PC-9 (cell line): ENCODE data around the gene TMEM91. TPM values are rescaled to one million over a fixed set of nuclear protein-coding genes. Genes with fewer than 3 reads are reported as not detected.
"Not testable (repeated sequence)": the region's sequence is repeated elsewhere in the genome, so short reads cannot be mapped to it uniquely, and the experiment has no call there.

Source experiments
- BruUV-seq: library from RNA; stranded (reverse); fragments of 400-500 nt; replicated peaks from 2 replicates; lab custom pipeline; 2021; lab: Mats Ljungman, UMichigan
- CTCF ChIA-PET: fragments of 300-600 bp; sonication (Branson Sonifier 250); formaldehyde crosslinking; loops from one replicate; lab custom pipeline; 2022; ENCODE audit warnings: antibody characterized with exemption; lab: Charles Lee
- POLR2A ChIA-PET: fragments of 300-600 bp; sonication (Branson Sonifier 250); formaldehyde crosslinking; loops from one replicate; lab custom pipeline; 2022; ENCODE audit warnings: antibody characterized with exemption; ENCODE audit not compliant: unreplicated experiment; lab: Charles Lee
- DNase-seq, 2 experiments: peaks; one replicate each; pipeline versions ENCODE4 v3.0.0 to v3.0.0-alpha.2; 2015 to 2022; ENCODE audit warnings: mixed read lengths in 1 of 2
- H2AFZ ChIP-seq: fragments of 200-600 bp; sonication (generic); 2 replicates; pipeline ENCODE4 v1.8.1; 2017; ENCODE audit warnings: antibody characterized with exemption
- H3F3A ChIP-seq: fragments of 200-600 bp; sonication (generic); 2 replicates; pipeline ENCODE4 v1.8.1; 2017; ENCODE audit warnings: antibody characterized with exemption, mild to moderate bottlenecking, low read depth; ENCODE audit not compliant: insufficient read depth
- H3K27ac ChIP-seq: fragments of 200-600 bp; sonication (generic); 2 replicates; pipeline ENCODE4 v1.6.1; 2016; ENCODE audit warnings: mixed run types
- H3K27me3 ChIP-seq: fragments of 200-600 bp; sonication (generic); 2 replicates; pipeline ENCODE4 v1.6.1; 2016; ENCODE audit warnings: low read depth, mixed run types; ENCODE audit not compliant: insufficient read depth
- H3K36me3 ChIP-seq: fragments of 200-600 bp; sonication (generic); 2 replicates; pipeline ENCODE4 v1.6.1; 2016; ENCODE audit warnings: low read depth, mixed run types
- H3K4me1 ChIP-seq: fragments of 200-600 bp; sonication (generic); replicated peaks from 2 replicates; pipeline ENCODE4 v1.6.1; 2016; ENCODE audit warnings: mixed run types; ENCODE audit not compliant: insufficient read depth
- H3K4me2 ChIP-seq: fragments of 200-600 bp; sonication (generic); 2 replicates; pipeline ENCODE4 v1.6.1; 2017; ENCODE audit warnings: mixed run types
- H3K4me3 ChIP-seq: fragments of 200-600 bp; sonication (generic); 2 replicates; pipeline ENCODE4 v1.6.1; 2016; ENCODE audit warnings: mixed run types
- H3K79me2 ChIP-seq: fragments of 200-600 bp; sonication (generic); 2 replicates; pipeline ENCODE4 v1.6.1; 2017; ENCODE audit warnings: low read depth, mixed run types
- H3K9me2 ChIP-seq: fragments of 200-600 bp; sonication (generic); 2 replicates; pipeline ENCODE4 v1.8.1; 2017; ENCODE audit warnings: mild to moderate bottlenecking; ENCODE audit not compliant: insufficient read depth
- H3K9me3 ChIP-seq: fragments of 200-600 bp; sonication (generic); 2 replicates; pipeline ENCODE4 v1.8.1; 2016; ENCODE audit warnings: low read depth; ENCODE audit not compliant: insufficient read depth
- H4K20me1 ChIP-seq: fragments of 200-600 bp; sonication (generic); 2 replicates; pipeline ENCODE4 v1.8.1; 2017; ENCODE audit not compliant: insufficient read depth
- CTCF ChIP-seq: fragments of 200-600 bp; sonication (generic); conservative IDR thresholded peaks from 2 replicates; pipeline ENCODE4 v1.6.1; 2017; ENCODE audit warnings: mixed run types, antibody characterized with exemption, mild to moderate bottlenecking, moderate library complexity
- EZH2 ChIP-seq: fragments of 200-600 bp; sonication (generic); IDR thresholded peaks from 2 replicates; pipeline ENCODE4 v1.8.0; 2017; ENCODE audit warnings: antibody characterized with exemption, low read depth
- intact Hi-C: fragments of 100-400 bp; cut with micrococcal nuclease; formaldehyde crosslinking; loops from one replicate; pipeline ENCODE4 v1.10.0; 2022; ENCODE audit not compliant: unreplicated experiment
- total RNA-seq: library from RNA; stranded (reverse); gene quantifications from 2 replicates; pipeline ENCODE4 v1.2.3, GENCODE V29; 2021

The TMEM91 gene
- total RNA-seq, 1 experiment from 2014 or later = 21.9 TPM

DNA sequence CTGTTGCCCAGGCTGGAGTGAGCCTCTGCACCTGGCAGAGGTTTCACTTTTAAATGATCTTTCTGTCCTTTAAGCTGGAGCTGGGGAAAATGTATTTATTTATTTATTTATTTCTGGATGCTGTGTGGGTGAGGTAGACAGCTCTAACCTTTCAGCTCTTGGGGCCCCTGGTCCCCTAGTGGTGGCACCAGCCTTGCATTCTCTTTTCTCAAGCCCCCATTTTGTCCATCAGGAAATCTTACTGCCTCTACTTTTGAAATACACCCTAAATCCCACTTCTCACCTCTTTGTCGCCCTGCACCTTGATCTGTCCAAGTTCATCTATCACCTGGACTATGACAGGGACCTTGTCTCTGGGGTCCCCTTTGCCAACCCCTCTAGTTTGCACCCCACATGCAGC lies 10.2 kb upstream of the TMEM91 start:
- H3K27me3 ChIP-seq = no peaks in the 10 kb centered on the region
- H4K20me1 ChIP-seq = no peaks in the 10 kb centered on the region
- peaks cover 21% of the 10 kb centered on the region for H3K4me1 ChIP-seq
- 0 out of 2 replicates have a peak, but pooled peaks have one; percentile 30 for TF ChIP-seq CTCF
- TF ChIP-seq EZH2 = no peak
- peaks cover 23% of the 10 kb centered on the region for H3K79me2 ChIP-seq
- H3F3A ChIP-seq = peaks cover 5% of the 10 kb centered on the region; the same call in 1 of the 2 replicates
- intact Hi-C loops = no loop called here
- no peak overlapping the region for H3K4me3 ChIP-seq
- H3K9me3 ChIP-seq = no peaks in the 10 kb centered on the region
- H3K4me2 ChIP-seq = no peak overlapping the region
- ChIA-PET POLR2A (interaction anchor here (0.7 kb wide), 2 partner anchors 61 to 183 kb away, joined by 3 to 17 read pairs; no protein-coding TSS in a partner anchor), CTCF (interaction anchor here (0.6 to 0.7 kb wide), 3 partner anchors 15 to 1522 kb away, joined by 3 to 7 read pairs (median 4); no protein-coding TSS in a partner anchor)
- H3K27ac ChIP-seq = no peak overlapping the region
- H3K9me2 ChIP-seq = no peaks in the 10 kb centered on the region
- DNase-seq = no peak
- H2AFZ ChIP-seq = no peak overlapping the region
- BruUV-seq = no TSS peak
- H3K36me3 ChIP-seq = no peaks in the 10 kb centered on the region

- Histone ChIP-seq H3K27ac (peak overlapping the region; percentile 28; the same call in 1 of the 2 replicates), H3K9me3 (no peaks in the 10 kb centered on the region), H2AFZ (no peak overlapping the region), H3K27me3 (no peaks in the 10 kb centered on the region), H4K20me1 (no peaks in the 10 kb centered on the region), H3K4me2 (no peak overlapping the region), H3K9me2 (no peaks in the 10 kb centered on the region), H3K4me1 (peaks cover 21% of the 10 kb centered on the region), H3F3A (peaks cover 2% of the 10 kb centered on the region; the same call in 1 of the 2 replicates), H3K36me3 (no peaks in the 10 kb centered on the region), H3K4me3 (no peak overlapping the region), H3K79me2 (peaks cover 23% of the 10 kb centered on the region)
- no TSS peak for BruUV-seq
- POLR2A ChIA-PET = interaction anchor here (0.6 kb wide), 1 partner anchor 9 kb away, joined by 3 read pairs; no protein-coding TSS in a partner anchor
- intact Hi-C loops = no loop called here
- peak; percentile 35 to 56 for DNase-seq
- CTCF ChIA-PET = no interaction called here
- no peak for TF ChIP-seq EZH2
- TF ChIP-seq CTCF = no peak
Observed at GRCh38 chr19:41367848-41368301, 8.5 kb upstream of the TMEM91 start.

GRCh38 chr19:41369769-41370168 lies 6.6 kb upstream of the TMEM91 start:
- intact Hi-C loops = no loop called here
- Histone ChIP-seq H3K27me3 (no peaks in the 10 kb centered on the region), H3K79me2 (peaks cover 18% of the 10 kb centered on the region), H3K9me2 (no peaks in the 10 kb centered on the region), H3K4me3 (no peak overlapping the region), H3K36me3 (no peaks in the 10 kb centered on the region), H3K27ac (no peak overlapping the region), H3K9me3 (no peaks in the 10 kb centered on the region), H2AFZ (no peak overlapping the region), H3F3A (no peaks in the 10 kb centered on the region), H3K4me2 (no peak overlapping the region), H3K4me1 (peaks cover 14% of the 10 kb centered on the region), H4K20me1 (no peaks in the 10 kb centered on the region)
- DNase-seq = no peak
- CTCF ChIA-PET = no interaction called here
- TF ChIP-seq EZH2 = no peak
- no peak for TF ChIP-seq CTCF
- no TSS peak for BruUV-seq
- POLR2A ChIA-PET = no interaction called here

DNA sequence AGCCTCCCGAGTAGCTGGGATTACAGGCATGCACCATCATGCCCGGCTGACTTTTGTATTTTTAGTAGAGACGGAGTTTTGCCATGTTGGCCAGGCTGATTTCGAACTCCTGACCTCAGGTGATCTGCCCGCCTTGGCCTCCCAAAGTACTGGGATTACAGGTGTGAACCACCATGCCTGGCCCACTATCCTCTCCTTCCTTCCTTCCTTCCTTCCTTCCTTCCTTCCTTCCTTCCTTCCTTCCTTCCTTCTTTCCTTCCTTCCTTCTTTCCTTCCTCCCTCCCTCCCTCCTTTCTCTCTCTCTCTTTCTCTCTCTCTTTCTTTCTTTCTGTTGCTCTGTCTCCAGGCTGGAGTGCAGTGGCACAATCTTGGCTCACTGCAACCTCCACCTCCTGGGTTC lies 5.2 kb upstream of the TMEM91 start:
- POLR2A ChIA-PET, BruUV-seq, H3K4me2 ChIP-seq, H3K4me1 ChIP-seq, H3F3A ChIP-seq, H2AFZ ChIP-seq, CTCF ChIA-PET, H3K9me3 ChIP-seq, intact Hi-C loops, H4K20me1 ChIP-seq, H3K36me3 ChIP-seq, DNase-seq, H3K4me3 ChIP-seq, H3K9me2 ChIP-seq, H3K27me3 ChIP-seq, H3K27ac ChIP-seq: not testable (repeated sequence)
- H3K79me2 ChIP-seq = peaks cover 10% of the 10 kb centered on the region
